A673 (cell line): Measurements from ENCODE around the gene LIN7B. TPM values are rescaled to one million over a fixed set of nuclear protein-coding genes. Genes with fewer than 3 reads are reported as not detected.

Experiments
- BruUV-seq: library from RNA; stranded (reverse); fragments of 400-500 nt; replicated peaks from 2 replicates; lab custom pipeline; 2021; lab: Mats Ljungman, UMichigan
- CTCF ChIA-PET: fragments of 300-600 bp; sonication (Branson Sonifier 250); formaldehyde crosslinking; loops from one replicate; lab custom pipeline; 2022; ENCODE audit warnings: antibody characterized with exemption; lab: Charles Lee
- POLR2A ChIA-PET: fragments of 300-600 bp; sonication (Branson Sonifier 250); formaldehyde crosslinking; loops from one replicate; lab custom pipeline; 2022; ENCODE audit warnings: antibody characterized with exemption; ENCODE audit not compliant: low non-redundant PET; lab: Charles Lee
- DNase-seq: peaks from one replicate; pipeline ENCODE4 v3.0.0-alpha.2; 2015; ENCODE audit warnings: low spot score
- H3K27ac ChIP-seq: fragments of 200-600 bp; sonication (generic); 2 replicates; pipeline ENCODE4 v1.5.1; 2016; ENCODE audit warnings: mixed run types, low read depth, mild to moderate bottlenecking, mixed read lengths, antibody characterized with exemption, low read length; ENCODE audit not compliant: poor library complexity, severe bottlenecking
- H3K27me3 ChIP-seq: fragments of 200-600 bp; sonication (generic); replicated peaks from 2 replicates; pipeline ENCODE4 v1.6.1; 2017; ENCODE audit warnings: mixed run types, low read depth, mild to moderate bottlenecking, mixed read lengths, antibody characterized with exemption, low read length; ENCODE audit not compliant: insufficient read depth, poor library complexity
- H3K36me3 ChIP-seq: fragments of 200-600 bp; sonication (generic); 2 replicates; pipeline ENCODE4 v1.6.1; 2016; ENCODE audit warnings: mixed run types, mild to moderate bottlenecking, mixed read lengths, antibody characterized with exemption, low read length; ENCODE audit not compliant: insufficient read depth, poor library complexity, severe bottlenecking
- H3K4me1 ChIP-seq: fragments of 200-600 bp; sonication (generic); 2 replicates; pipeline ENCODE4 v1.6.1; 2017; ENCODE audit warnings: mixed run types, mild to moderate bottlenecking, mixed read lengths, antibody characterized with exemption, low read length; ENCODE audit not compliant: insufficient read depth, poor library complexity, severe bottlenecking
- H3K4me3 ChIP-seq: fragments of 200-600 bp; sonication (generic); 2 replicates; pipeline ENCODE4 v1.5.1; 2016; ENCODE audit warnings: low read depth, mixed run types, mild to moderate bottlenecking, mixed read lengths, low read length; ENCODE audit not compliant: poor library complexity, severe bottlenecking
- H3K9me3 ChIP-seq: fragments of 200-600 bp; sonication (generic); 2 replicates; pipeline ENCODE4 v1.6.1; 2016; ENCODE audit warnings: mixed run types, low read depth, mild to moderate bottlenecking, mixed read lengths, antibody characterized with exemption, low read length; ENCODE audit not compliant: poor library complexity, severe bottlenecking
- CTCF ChIP-seq: fragments of 300-800, 200-600 bp; sonication (generic); conservative IDR thresholded peaks from 2 replicates; pipeline ENCODE4 v1.5.1; 2017; ENCODE audit warnings: low read depth, mild to moderate bottlenecking, antibody characterized with exemption, low read length, moderate library complexity, mixed read lengths
- EZH2 ChIP-seq: fragments of 200-600 bp; sonication (generic); IDR thresholded peaks from 2 replicates; pipeline ENCODE4 v1.6.1; 2017; ENCODE audit warnings: borderline replicate concordance, low read depth, mild to moderate bottlenecking, mixed read lengths, antibody characterized with exemption, low read length; ENCODE audit not compliant: poor library complexity, severe bottlenecking
- intact Hi-C: fragments of 100-400 bp; cut with micrococcal nuclease; formaldehyde crosslinking; loops from one replicate; pipeline ENCODE4 v1.10.0; 2022; ENCODE audit not compliant: unreplicated experiment
- total RNA-seq: library from RNA; stranded (reverse); gene quantifications from 2 replicates; pipeline ENCODE4 v1.2.3, GENCODE V29; 2021

The LIN7B gene
- total RNA-seq, 1 experiment from 2014 or later = 19.9 TPM

GRCh38 chr19:49104229-49104864 lies 9.8 kb upstream of the LIN7B start:
- CTCF ChIA-PET = interaction anchor here (0.6 kb wide), 1 partner anchor 100 kb away, joined by 10 read pairs; no protein-coding TSS in a partner anchor

GRCh38 chr19:49106648-49107135 lies 7.5 kb upstream of the LIN7B start:
- Histone ChIP-seq H3K4me3 (no peak overlapping the region), H3K4me1 (peaks cover 25% of the 10 kb centered on the region), H3K27me3 (no peaks in the 10 kb centered on the region), H3K9me3 (no peaks in the 10 kb centered on the region), H3K27ac (no peak overlapping the region), H3K36me3 (peaks cover 79% of the 10 kb centered on the region)
- intact Hi-C loops = no loop called here
- ChIA-PET POLR2A (interaction anchor here (0.6 kb wide), 1 partner anchor 305 kb away, joined by 4 read pairs; no protein-coding TSS in a partner anchor), CTCF (interaction anchor here (0.6 to 1.9 kb wide), 4 partner anchors 8 to 409 kb away, joined by 3 to 21 read pairs (median 8); no protein-coding TSS in a partner anchor)
- no TSS peak for BruUV-seq
- TF ChIP-seq EZH2 (no peak), CTCF (peak; percentile 96)
- peak; percentile 78 for DNase-seq

More at GRCh38 chr19:49104229-49104864, 9.8 kb upstream of the LIN7B start:
- POLR2A ChIA-PET = no interaction called here
- intact Hi-C loops = no loop called here
- Histone ChIP-seq H3K4me1 (peaks cover 25% of the 10 kb centered on the region), H3K4me3 (no peak overlapping the region), H3K27ac (peak overlapping the region; percentile 71), H3K9me3 (no peaks in the 10 kb centered on the region), H3K36me3 (peaks cover 94% of the 10 kb centered on the region), H3K27me3 (no peaks in the 10 kb centered on the region)
- BruUV-seq = no TSS peak
- no peak for DNase-seq
- TF ChIP-seq CTCF (no peak), EZH2 (no peak)

GRCh38 chr19:49107625-49108459 lies 6.3 kb upstream of the LIN7B start:
- DNase-seq = no peak
- Histone ChIP-seq H3K27me3 (no peaks in the 10 kb centered on the region), H3K4me1 (peaks cover 16% of the 10 kb centered on the region), H3K36me3 (peaks cover 70% of the 10 kb centered on the region), H3K4me3 (no peak overlapping the region), H3K27ac (peak overlapping the region; percentile 58), H3K9me3 (no peaks in the 10 kb centered on the region)
- CTCF ChIA-PET = interaction anchor here (1.0 kb wide), 1 partner anchor 10 kb away, joined by 3 read pairs; no protein-coding TSS in a partner anchor
- TSS peak; percentile 69 for BruUV-seq
- no peak for TF ChIP-seq CTCF
- TF ChIP-seq EZH2 = no peak
- POLR2A ChIA-PET = interaction anchor here (0.5 kb wide), 1 partner anchor 16 kb away, joined by 3 read pairs; no protein-coding TSS in a partner anchor
- intact Hi-C loops = no loop called here
